ENCODE data around the gene DCTN3.

DCTN3 gene

DNA sequence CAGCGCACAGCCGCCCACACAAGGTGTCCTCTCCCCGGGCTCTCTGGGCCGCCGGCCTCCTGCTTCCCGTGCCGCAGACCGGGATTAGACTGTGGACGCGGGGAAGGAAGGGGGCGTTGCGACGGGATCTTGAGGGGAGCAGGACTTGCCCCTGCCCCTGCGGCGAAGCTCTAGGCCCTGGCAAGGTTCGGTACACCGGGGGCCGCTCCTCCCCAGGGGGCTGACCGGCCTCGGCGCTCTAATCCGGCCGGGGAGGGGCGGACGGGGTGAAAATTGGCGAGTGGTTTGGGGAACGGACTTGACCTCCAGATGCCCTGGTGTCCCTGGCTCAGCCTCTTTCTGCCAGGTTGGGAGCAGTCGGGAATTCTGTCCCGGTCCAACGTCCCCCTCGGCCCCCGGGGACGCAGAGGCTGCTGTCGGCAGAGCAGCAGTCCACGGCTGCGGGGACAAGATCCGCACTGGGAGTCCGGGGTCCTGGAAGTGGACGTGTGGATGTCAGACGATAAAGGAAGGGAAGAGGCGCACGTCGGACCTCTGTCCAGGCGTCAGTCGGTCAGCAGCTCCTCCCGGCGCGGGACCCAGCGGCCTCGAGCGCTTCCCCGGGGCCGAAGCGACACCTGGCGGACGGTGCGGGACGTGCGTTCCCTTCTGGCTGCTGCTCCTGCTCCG lies 28.9 kb downstream of the DCTN3 start:
- Mint-ChIP-seq H3K27ac (no peak overlapping the region), H3K4me1 (peaks cover 26% of the 10 kb centered on the region), H3K36me3 (no peaks in the 10 kb centered on the region), H3K27me3 (peaks cover 42% of the 10 kb centered on the region), H3K9me3 (no peaks in the 10 kb centered on the region), H3K4me3 (peak overlapping the region; percentile 84)

DNA sequence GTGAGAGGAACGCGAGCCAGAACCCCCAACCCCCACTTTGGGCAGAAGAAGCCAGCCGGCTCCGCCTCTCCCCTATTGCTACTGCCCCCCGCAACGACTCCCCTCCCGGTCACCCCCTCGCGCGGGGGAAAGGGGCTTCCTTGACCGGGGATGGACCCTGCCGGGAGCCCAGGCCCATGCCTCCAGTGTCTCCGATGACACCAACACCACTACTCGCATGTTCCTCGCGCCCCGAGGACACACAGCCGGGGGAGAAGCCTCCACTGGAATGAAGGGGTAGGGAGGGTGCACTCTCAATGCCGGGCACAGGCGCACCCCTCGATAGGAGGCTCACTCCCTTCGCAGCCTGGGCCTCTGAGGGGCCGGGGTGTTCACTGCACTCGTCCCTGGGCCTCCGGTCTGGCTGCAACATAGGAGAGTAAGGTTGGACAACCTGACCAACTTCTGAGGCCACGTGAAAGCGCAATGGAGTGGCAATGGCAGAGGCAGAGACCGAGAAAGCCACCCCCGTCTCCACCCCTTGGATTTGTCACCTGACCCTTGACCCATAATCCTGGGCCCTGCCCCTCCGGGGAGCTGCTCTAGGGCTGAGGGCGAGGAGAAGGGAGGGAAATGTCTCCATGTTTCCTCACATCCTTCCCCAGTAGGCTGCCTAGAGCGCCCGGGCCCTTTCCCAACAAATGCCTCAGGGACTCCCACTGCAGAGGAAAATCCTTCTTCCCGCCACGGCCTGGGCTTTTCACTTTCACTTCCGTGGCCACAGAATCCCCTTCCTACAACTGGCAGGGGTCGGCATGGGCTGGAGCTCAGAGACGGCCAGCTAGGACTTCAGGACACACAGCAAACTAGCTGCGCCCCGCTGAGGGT lies 29.7 kb downstream of the DCTN3 start:
- Mint-ChIP-seq H3K27me3 (peaks cover 48% of the 10 kb centered on the region), H3K4me1 (peaks cover 26% of the 10 kb centered on the region), H3K4me3 (peak overlapping the region; percentile 84), H3K36me3 (no peaks in the 10 kb centered on the region), H3K27ac (no peak overlapping the region), H3K9me3 (no peaks in the 10 kb centered on the region)

DNA sequence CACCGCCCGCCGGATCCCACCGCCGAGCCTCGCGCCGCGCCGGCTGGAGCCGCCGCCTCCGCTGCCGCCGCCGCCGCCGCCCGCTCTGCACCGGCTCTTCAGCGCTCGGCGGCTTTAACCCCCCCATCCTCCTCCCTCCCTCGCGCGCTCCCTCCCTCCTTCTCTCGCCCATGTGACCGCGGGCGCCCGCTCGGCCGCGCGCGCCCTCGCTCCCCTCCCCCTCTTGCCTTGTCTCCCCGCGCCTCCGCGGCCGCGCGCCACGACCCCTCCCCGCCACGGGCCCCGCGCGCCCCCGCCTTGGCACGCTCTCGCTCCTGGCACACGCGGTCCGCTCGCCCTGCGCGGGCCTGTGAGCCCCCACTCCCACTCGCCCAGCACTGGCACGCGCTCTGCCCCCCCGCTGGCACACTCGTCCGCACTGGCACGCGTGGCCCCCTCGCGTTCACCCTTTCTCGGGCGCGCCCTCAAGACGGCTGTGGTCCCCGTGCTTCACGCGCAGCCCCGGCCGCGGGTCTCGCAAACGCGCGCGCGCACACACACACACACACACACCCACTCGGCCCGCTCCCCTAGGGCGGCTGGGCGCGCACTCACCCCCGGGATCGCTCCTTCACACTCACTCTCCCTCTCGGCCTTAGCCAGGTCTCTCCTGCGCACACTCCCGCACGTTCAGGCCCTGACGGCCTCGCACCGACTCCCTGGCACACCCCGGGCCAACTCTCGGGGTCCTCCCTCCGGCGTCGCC lies 30.5 kb downstream of the DCTN3 start, which contains the start of gene CNTFR:
Gene CNTFR, minus strand, starts transcription at position 89 of the 745 bp plus-strand sequence. CDS start 20,743 bp downstream, outside the sequence.
- Mint-ChIP-seq H3K4me1 (peaks cover 26% of the 10 kb centered on the region), H3K36me3 (no peaks in the 10 kb centered on the region), H3K4me3 (peak within 1 kb of the TSS; percentile 84), H3K27me3 (peaks cover 53% of the 10 kb centered on the region), H3K9me3 (no peaks in the 10 kb centered on the region), H3K27ac (peak within 1 kb of the TSS; percentile 60)

DNA sequence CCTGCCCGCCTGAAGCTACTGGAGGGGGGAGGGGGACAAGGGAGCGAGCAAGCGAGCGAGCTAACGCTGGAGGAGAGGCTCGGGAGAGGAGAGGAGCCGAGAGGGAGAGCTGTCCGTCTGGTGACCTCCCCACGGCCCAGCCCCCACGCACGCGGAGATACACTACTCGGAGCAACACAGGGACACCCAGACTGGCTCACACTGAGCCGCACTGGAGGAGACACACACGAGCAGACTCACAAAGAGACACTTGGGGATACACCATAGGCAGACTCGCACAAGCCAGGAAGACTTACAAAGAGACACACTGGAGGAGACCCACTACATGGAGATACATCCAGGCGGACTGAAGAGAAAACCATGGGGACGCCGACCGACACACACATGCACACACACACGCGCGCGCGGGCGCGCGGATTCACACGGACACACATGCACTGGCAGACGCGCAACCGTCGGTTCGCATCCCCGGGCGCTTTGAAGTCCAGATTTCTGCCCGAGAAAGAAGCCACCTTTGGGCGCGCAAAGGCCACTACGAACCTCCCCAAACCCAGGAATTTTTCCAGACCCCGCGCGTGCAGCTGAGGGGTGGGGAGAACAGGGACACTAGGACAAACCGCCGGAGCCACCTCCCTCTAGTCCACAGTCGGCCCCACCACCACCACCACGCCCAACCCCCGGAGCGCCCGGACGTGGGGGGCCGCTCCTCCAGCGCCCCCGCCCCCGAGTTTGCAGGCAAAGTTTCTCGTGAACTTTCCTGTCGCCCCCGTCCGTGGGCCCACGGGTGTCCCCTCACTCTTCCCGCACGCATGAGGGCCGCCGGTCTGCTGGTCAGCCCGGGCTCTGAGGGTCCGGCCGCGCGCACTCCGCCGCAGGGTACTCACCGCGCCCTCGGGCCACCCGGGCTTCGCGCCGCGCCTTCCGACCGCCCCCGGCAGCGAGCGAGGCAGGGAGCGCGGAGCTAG lies 31.3 kb downstream of the DCTN3 start:
- Mint-ChIP-seq H3K4me3 (peak overlapping the region; percentile 49), H3K27ac (peak overlapping the region; percentile 60), H3K27me3 (peaks cover 56% of the 10 kb centered on the region), H3K4me1 (peaks cover 26% of the 10 kb centered on the region), H3K9me3 (no peaks in the 10 kb centered on the region), H3K36me3 (no peaks in the 10 kb centered on the region)

DNA sequence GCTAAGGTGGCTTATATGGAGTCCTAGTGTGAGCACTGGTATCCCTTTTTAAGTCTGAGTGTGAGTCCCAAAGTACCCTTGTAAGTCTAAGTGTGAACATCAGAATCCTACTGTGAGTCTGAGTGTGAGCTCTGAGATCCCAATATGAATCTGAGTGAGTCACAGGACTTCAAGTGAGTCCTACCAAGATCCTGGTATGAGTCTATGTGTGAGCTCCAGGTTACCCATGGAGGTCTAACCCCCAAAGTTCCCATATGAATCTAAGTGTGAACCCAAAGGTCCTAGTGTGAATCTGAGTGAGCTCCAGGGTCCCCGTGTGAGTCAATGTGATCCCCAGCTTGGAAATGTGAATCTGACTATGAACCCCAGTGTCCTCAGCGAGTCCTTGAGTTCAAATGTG lies 33.0 kb downstream of the DCTN3 start:
- Mint-ChIP-seq H3K27me3 (peaks cover 48% of the 10 kb centered on the region), H3K4me1 (peaks cover 21% of the 10 kb centered on the region), H3K4me3 (no peak overlapping the region), H3K9me3 (no peaks in the 10 kb centered on the region), H3K27ac (no peak overlapping the region), H3K36me3 (no peaks in the 10 kb centered on the region)

DNA sequence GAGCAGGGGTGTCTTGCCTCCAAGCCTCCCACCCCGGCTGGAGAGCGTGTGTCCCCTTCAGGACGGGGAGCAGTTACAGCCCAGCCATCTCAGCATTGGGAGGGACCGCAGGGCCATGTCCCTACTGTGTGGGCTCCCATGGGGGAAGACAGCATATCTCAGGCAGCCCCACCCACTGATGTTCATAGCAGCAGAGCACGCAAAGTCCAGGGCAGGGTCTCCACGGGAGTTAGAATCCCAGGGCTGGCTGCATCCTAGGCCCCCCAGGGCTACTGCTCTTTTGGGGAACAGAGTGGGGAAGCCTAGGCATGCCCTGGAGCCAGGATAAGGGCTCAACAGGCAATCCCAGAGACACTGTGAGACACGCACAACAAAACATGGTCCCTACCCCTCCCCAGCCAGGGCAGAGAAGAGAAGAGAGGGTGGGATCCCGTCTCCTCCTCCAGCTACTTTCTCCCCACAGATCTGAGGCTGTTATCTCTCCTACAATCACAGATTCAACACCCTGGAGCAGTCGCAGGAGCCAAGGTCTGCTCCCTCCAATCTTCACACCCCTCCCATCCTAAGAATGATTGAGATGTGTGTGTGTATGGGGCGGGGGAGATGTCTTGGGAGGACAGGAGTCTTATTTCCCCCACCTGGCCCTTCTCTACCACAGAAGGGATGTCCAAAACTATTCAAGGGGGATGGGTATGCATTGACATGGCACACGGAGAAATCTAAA lies 34.2 kb downstream of the DCTN3 start:
- H3K27me3 Mint-ChIP-seq = peaks cover 49% of the 10 kb centered on the region
- H3K36me3 Mint-ChIP-seq = no peaks in the 10 kb centered on the region
- H3K4me1 Mint-ChIP-seq = peaks cover 18% of the 10 kb centered on the region
- no peak overlapping the region for H3K4me3 Mint-ChIP-seq
- no peak overlapping the region for H3K27ac Mint-ChIP-seq
- H3K9me3 Mint-ChIP-seq = no peaks in the 10 kb centered on the region

DNA sequence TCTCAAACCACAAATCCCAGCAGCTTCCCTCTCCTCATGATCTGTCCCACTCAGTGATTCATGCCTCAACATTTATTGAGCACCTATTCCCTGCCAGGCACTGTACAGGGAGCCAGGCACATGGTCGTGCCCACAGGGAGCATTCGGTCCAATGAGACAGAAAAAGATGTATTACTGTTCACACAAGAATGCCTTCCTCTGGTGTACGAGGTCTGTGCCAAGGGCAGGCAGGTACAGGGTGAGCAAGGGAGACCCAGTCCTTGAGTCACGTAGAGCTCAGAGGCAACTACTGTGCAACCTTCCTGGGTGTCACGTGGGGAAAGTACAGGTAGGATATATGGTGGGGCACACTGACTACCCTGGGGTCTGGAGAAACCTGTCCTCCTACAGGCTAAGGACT lies 35.3 kb downstream of the DCTN3 start:
- H3K27me3 Mint-ChIP-seq = peaks cover 54% of the 10 kb centered on the region
- H3K27ac Mint-ChIP-seq = no peak overlapping the region
- H3K4me1 Mint-ChIP-seq = peaks cover 10% of the 10 kb centered on the region
- no peaks in the 10 kb centered on the region for H3K9me3 Mint-ChIP-seq
- no peak overlapping the region for H3K4me3 Mint-ChIP-seq
- H3K36me3 Mint-ChIP-seq = no peaks in the 10 kb centered on the region

DNA sequence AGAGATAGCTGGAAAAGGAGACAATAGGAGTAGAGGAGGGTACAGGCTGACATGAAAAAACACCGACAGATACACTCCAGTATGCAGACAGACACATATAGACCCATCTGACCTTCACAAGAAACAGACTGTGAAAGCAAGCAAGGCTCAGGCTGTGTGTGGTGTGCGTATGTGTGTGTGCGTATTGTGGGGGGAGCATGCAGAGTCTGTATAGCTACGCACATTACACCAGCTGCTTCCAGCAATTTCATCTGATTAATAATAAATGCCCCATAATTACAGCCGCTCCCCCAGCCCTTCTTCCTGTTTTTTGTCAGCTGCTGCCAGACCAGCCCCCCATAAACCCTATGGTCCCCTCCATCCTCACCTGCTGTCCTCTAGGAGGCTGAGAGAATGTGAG lies 37.5 kb downstream of the DCTN3 start:
- no peak overlapping the region for H3K4me3 Mint-ChIP-seq
- H3K4me1 Mint-ChIP-seq = peaks cover 5% of the 10 kb centered on the region
- no peaks in the 10 kb centered on the region for H3K9me3 Mint-ChIP-seq
- no peak overlapping the region for H3K27ac Mint-ChIP-seq
- peaks cover 52% of the 10 kb centered on the region for H3K27me3 Mint-ChIP-seq
- H3K36me3 Mint-ChIP-seq = no peaks in the 10 kb centered on the region

DNA sequence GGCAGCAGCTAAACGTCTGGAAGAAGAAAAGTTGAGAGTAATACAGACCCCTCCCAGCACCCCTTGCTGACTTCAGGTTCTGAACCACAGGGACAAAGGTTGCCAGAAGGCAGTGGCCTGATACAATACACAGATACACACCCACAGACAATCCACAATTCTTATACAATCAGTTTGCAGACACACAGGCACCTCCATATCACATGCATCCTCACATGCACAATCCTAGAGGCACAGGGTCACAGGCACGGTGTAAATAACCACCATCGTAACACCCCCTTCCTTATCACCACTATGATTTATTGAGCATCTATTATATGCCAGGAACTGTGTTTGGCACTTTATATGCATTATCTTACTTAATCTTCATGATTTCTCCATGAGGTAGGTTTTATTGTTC lies 39.0 kb downstream of the DCTN3 start:
- H3K36me3 Mint-ChIP-seq = no peaks in the 10 kb centered on the region
- H3K4me3 Mint-ChIP-seq = no peak overlapping the region
- peaks cover 12% of the 10 kb centered on the region for H3K4me1 Mint-ChIP-seq
- peaks cover 50% of the 10 kb centered on the region for H3K27me3 Mint-ChIP-seq
- H3K27ac Mint-ChIP-seq = no peak overlapping the region
- no peaks in the 10 kb centered on the region for H3K9me3 Mint-ChIP-seq

DNA sequence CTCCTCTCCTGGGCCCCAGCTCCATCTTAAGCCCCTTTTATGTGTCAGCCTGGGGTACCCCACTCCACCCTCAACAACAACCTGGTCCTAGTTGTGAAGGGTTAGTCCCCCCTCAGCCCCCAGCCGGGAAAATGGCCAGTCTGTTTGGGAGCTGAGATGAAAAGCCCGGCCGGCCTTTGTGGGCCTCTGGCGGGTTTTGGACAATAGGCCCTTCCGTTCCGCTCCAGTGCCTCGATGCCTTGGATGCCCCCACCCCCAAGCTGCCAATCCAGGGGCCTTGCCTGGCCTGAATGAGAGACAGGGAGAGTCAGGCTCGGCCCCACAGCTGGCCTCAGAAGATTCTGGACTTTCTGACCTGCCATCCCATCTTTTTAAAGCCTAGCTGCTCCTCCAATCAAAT lies 39.9 kb downstream of the DCTN3 start:
- Mint-ChIP-seq H3K4me3 (no peak overlapping the region), H3K36me3 (no peaks in the 10 kb centered on the region), H3K4me1 (peaks cover 12% of the 10 kb centered on the region), H3K27me3 (peaks cover 49% of the 10 kb centered on the region), H3K9me3 (no peaks in the 10 kb centered on the region), H3K27ac (no peak overlapping the region)

DNA sequence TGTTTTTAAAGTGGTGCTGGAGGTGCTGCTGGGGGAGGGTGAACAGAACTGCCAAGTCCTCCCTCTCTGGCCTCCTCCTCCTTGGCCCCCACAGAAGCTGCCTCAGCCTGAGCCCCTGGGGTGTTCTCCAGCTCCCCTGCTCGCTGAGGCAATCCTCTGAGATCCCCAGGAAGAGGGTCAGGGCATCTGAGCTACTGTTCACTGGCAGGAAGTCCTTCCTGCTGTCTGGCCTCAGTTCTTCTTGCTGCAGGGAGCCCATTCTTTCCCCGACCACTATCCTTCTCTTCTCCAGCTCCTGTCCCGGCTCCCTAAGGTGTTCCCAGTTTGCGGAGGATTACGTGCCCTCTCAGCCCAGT lies 40.5 kb downstream of the DCTN3 start:
- H3K4me1 Mint-ChIP-seq = peaks cover 12% of the 10 kb centered on the region
- H3K4me3 Mint-ChIP-seq = no peak overlapping the region
- H3K27me3 Mint-ChIP-seq = peaks cover 46% of the 10 kb centered on the region
- H3K36me3 Mint-ChIP-seq = no peaks in the 10 kb centered on the region
- H3K27ac Mint-ChIP-seq = no peak overlapping the region
- no peaks in the 10 kb centered on the region for H3K9me3 Mint-ChIP-seq

DNA sequence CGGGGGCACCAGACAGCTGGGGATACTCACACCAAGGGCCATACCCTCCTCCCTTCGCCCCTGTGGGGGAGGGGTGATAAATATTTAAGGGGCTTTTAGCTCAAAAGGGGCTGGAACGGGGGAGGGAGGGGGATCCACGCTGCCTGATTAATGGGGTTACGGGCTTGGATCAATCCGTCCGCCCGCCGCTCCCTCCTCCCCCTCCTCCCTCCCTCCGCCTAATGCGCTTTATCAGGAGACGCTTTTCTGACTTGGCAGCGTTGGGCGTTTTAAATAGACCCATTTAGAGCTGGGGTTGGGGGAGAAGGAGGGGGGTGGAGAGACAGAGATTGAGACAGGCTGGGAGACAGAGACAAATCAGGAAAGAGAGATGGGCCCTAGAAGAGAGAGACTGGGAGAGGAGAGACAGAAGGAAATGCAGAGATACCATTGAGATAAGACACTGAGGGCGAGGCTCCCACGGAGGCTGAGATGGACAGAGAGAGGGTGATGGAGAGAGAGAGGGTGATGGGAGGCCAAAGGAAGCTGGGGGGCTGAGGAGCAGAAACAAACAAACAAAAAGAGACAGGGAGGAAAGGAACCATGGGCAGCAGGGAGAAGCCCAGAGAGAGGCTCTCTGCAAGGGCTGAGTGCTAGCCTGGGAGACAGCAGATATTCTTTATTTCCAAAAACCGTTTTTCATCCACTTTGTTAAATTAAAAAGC lies 41.0 kb downstream of the DCTN3 start:
- peaks cover 46% of the 10 kb centered on the region for H3K27me3 Mint-ChIP-seq
- no peaks in the 10 kb centered on the region for H3K36me3 Mint-ChIP-seq
- peaks cover 12% of the 10 kb centered on the region for H3K4me1 Mint-ChIP-seq
- no peaks in the 10 kb centered on the region for H3K9me3 Mint-ChIP-seq
- peak overlapping the region; percentile 2 for H3K27ac Mint-ChIP-seq
- H3K4me3 Mint-ChIP-seq = no peak overlapping the region

DNA sequence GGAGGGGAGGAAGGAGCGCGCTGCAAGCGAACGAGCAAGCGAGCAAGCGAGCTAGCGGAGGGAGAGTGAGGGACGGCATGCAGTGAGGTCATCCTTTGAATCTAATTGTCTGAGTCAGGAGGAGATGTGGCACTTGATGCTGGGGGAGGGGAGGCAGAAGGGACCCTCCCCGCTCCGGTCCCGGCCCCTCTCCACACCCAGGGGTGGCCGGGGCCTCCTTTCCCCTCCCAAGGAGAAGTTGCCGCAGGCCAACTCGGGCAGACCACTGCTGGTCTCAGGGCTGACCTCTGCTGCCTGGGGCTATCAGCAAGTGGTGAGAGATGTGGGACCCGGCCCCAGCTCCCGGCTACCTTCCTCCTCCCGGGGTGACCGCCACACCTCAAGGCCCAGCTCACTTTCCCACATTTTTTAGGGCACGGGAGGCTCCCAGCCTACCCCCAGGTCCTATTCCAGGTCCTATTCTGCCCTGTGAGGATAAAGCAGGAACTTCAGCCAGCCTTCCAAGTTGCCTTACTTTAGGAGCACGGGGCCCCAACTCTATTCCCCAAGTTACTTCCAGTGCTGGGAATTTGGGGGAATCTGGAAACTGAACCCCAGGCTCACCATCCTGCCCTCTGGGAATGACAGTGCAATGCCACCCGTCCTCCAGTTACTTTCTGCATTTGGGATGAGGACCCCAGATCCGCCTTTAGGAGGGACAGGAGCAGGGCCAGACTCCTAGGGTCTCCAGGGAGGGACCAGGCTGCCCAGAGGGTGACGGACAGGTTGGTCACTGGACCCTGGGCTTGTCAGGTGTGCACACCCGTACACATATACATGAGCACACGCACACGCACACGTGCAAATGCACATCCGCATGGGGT lies 41.8 kb downstream of the DCTN3 start:
- H3K36me3 Mint-ChIP-seq = no peaks in the 10 kb centered on the region
- H3K4me1 Mint-ChIP-seq = peaks cover 12% of the 10 kb centered on the region
- no peaks in the 10 kb centered on the region for H3K9me3 Mint-ChIP-seq
- peaks cover 47% of the 10 kb centered on the region for H3K27me3 Mint-ChIP-seq
- peak overlapping the region; percentile 51 for H3K4me3 Mint-ChIP-seq
- no peak overlapping the region for H3K27ac Mint-ChIP-seq

Measured in activated naive CD4-positive, alpha-beta T cell treated with anti-CD3 and anti-CD28 coated beads, Interleukin-2, amount 50 U/mL, for 24 hours (primary cell).